Thyroid gland (tissue), 4 donors: Measurements from ENCODE around the gene INSL3.

ENCODE experiments used
- CTCF ChIP-seq, 6 experiments: fragments of 200-600 bp in 3 of 6; fragments of 450-650 bp in 3 of 6; sonication (generic) in 3 of 6; IDR thresholded peaks; one replicate each; pipeline ENCODE4 v1.5.1; 2016 to 2019; ENCODE audit warnings: antibody characterized with exemption in 6 of 6, mild to moderate bottlenecking in 2 of 6, inconsistent platforms in 1 of 6, moderate library complexity in 1 of 6
- POLR2A ChIP-seq, 2 donors: fragments of 450-650 bp; IDR thresholded peaks; one replicate each; pipeline ENCODE4 v1.6.1; 2017; ENCODE audit warnings: antibody characterized with exemption in 2 of 2, mild to moderate bottlenecking in 2 of 2, moderate library complexity in 1 of 2

GRCh38 chr19:17866312-17866963 is 45.1 kb upstream of the INSL3 start:
- TF ChIP-seq CTCF (IDR thresholded peaks at IDR 0.05) (no peak), POLR2A (IDR thresholded peaks at IDR 0.05) (no peak)
